H1 (cell line): ENCODE measurements around the gene DAAM1.

Experiments
- KDM1A ChIP-seq: fragments of 200-600, 300-600 bp; sonication (generic); IDR thresholded peaks from 2 replicates; pipeline ENCODE4 v1.7.1; 2016; ENCODE audit warnings: mild to moderate bottlenecking, low read length, borderline replicate concordance
- NRF1 ChIP-seq: IDR thresholded peaks from 2 replicates; pipeline ENCODE4 v1.6.1; 2011; ENCODE audit warnings: mild to moderate bottlenecking, low read depth, low read length, improper control_type of control experiment
- POLR2A ChIP-seq, 2 experiments: IDR thresholded peaks; 1 replicate in 1 of 2; 2 replicates in 1 of 2; pipeline ENCODE4 v1.6.1; 2011; ENCODE audit warnings: low read depth in 2 of 2, low read length in 2 of 2, mild to moderate bottlenecking in 2 of 2; ENCODE audit errors: control extremely low read depth in 1 of 2
- TAF1 ChIP-seq: IDR thresholded peaks from 2 replicates; pipeline ENCODE4 v1.6.1; 2011; ENCODE audit warnings: mild to moderate bottlenecking, low read depth, low read length
- TCF12 ChIP-seq: IDR thresholded peaks from 2 replicates; pipeline ENCODE4 v1.6.1; 2011; ENCODE audit warnings: low read depth, mild to moderate bottlenecking, low read length
- TF ChIP-seq, protein P1 (sequence below), 3 experiments: IDR thresholded peaks; 1 replicate in 2 of 3; 2 replicates in 1 of 3; pipeline versions ENCODE4 v1.5.1 to v1.6.1; 2011; ENCODE audit warnings: low read length in 3 of 3, mild to moderate bottlenecking in 3 of 3, inconsistent platforms in 2 of 3, low read depth in 1 of 3, moderate library complexity in 1 of 3; ENCODE audit not compliant: insufficient read depth in 1 of 3; ENCODE audit errors: control extremely low read depth in 1 of 3

DNA sequence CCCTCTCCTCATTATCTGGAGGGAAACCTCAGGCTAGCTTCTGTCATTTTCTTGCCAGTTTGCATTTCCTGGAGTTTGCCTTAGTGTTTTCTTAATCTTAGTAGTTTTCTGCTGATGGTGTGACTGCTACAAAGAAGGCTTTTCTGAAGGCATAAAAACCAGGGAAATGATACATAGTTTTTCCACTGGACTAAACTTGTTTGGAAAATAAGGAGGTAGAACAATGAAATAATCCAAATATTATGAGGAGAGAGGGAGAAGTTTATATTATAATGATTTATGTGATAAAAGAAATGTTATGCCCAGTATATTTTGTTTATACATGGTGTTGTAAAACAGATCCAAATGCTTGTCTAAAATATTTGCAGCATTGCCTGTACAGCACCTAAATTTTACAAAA is 22.2 kb downstream of the DAAM1 start:
- no peak for TF ChIP-seq KDM1A
- no peak for TF ChIP-seq POLR2A (IDR thresholded peaks at IDR 0.05; ENCODE audit: control extremely low read depth in 1 of 2, low read depth in 2 of 2, low read length in 2 of 2)
- TF ChIP-seq TAF1 = no peak
- TF ChIP-seq, protein P1, sequence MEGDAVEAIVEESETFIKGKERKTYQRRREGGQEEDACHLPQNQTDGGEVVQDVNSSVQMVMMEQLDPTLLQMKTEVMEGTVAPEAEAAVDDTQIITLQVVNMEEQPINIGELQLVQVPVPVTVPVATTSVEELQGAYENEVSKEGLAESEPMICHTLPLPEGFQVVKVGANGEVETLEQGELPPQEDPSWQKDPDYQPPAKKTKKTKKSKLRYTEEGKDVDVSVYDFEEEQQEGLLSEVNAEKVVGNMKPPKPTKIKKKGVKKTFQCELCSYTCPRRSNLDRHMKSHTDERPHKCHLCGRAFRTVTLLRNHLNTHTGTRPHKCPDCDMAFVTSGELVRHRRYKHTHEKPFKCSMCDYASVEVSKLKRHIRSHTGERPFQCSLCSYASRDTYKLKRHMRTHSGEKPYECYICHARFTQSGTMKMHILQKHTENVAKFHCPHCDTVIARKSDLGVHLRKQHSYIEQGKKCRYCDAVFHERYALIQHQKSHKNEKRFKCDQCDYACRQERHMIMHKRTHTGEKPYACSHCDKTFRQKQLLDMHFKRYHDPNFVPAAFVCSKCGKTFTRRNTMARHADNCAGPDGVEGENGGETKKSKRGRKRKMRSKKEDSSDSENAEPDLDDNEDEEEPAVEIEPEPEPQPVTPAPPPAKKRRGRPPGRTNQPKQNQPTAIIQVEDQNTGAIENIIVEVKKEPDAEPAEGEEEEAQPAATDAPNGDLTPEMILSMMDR (IDR thresholded peaks at IDR 0.05; ENCODE audit: control extremely low read depth in 1 of 3, insufficient read depth in 1 of 3, low read depth in 1 of 3, low read length in 3 of 3) = no peak
- no peak for TF ChIP-seq TCF12
- no peak for TF ChIP-seq NRF1
